Activated T-cell treated with anti-CD3 and anti-CD28 coated beads for 24 hours (primary cell): ENCODE results near the gene RARRES2.
"Not testable (repeated sequence)": the region's sequence is repeated elsewhere in the genome, so short reads cannot be mapped to it uniquely, and the experiment has no call there.

Experiments used
- DNase-seq: peaks from one replicate; pipeline ENCODE4 v3.0.0-alpha.2; 2020; ENCODE audit warnings: low read depth

RARRES2 gene

DNA sequence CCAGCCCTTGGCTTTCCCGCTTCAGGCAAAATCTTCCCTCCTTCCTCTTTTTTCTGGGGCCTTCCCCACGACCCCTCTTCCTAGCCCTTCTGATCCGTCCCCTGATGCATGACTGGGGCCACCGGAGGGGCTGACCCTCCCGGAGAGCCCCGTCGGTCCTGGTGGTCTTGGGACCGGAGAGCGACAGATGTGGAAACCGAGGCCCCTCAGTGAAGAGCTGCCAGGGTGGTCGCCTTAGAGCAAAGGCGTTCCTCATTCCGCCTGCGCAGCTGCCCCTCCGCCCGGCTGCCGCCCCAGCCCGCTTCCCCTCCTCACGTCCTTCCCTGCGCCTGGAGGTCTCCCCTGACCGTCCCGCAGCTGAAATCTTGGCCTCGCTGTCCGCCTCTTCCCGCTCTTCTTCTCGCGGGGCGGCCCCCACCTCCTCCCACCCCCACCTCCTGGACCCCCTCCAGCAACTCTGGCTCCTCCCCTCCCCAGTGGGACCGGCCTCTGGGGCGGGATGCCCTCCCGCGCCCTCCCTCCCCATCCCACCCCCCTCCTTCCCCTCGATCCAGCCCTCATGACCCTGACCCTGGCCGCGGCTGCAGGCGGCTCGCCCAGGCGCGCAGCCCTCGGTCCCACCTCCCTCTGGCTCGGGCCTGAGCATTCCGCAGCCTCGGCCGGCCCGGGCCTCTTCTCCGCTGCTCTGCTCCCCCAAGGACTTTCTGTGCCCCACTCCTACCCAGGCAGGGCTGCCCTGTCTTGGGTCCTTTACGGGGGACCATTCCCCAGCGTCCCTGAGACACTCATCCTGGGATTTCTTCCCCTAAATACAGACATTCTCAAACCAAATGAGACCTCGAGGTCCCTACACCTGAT is at the start of gene RARRES2:
RARRES2 (minus strand) TSS at position 367 of the 858 bp plus-strand sequence. CDS start 1,020 bp downstream, outside the sequence.
- DNase-seq: no peak

- DNase-seq: no peak
Measured at GRCh38 chr7:150390205-150390604, 48.8 kb upstream of the RARRES2 start.

DNA sequence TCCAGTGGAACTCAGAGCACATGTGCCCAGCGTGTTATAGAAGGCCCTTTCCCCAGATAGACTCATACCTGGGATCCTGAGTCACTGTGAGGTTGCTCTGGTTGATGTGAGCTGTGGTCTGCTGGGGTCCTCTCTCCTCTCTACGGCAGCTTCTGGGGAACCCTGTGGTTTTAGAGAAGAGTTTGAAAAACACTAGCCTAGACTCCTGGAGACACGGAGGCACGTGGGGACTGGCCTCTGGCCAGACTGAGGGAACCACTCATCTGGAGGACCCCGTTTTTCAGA is 48.0 kb upstream of the RARRES2 start:
- no peak for DNase-seq

GRCh38 chr7:150388709-150389531 is 47.5 kb upstream of the RARRES2 start:
- DNase-seq: no peak

- DNase-seq: no peak
Measured at GRCh38 chr7:150388306-150388705, 46.9 kb upstream of the RARRES2 start.

DNA sequence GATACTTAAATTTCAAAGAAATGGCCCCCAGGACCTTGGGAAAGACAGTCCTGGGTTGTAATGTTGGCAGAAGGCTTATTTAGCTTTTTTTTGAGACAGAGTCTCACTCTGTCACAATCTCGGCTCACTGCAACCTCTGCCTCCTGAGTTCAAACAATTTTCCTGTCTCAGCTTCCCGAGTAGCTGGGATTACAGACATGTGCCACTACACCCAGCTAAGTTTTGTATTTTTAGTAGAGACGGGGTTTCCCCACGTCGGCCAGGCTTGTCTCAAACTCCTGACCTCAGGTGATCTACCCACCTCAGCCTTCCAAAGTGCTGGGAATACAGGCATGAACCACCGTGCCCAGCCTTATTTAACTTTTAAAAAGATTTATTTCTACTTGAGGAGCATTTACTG is 44.5 kb upstream of the RARRES2 start:
- not testable (repeated sequence) for DNase-seq

- DNase-seq: no peak
Measured at GRCh38 chr7:150385302-150385723, 43.9 kb upstream of the RARRES2 start.

DNA sequence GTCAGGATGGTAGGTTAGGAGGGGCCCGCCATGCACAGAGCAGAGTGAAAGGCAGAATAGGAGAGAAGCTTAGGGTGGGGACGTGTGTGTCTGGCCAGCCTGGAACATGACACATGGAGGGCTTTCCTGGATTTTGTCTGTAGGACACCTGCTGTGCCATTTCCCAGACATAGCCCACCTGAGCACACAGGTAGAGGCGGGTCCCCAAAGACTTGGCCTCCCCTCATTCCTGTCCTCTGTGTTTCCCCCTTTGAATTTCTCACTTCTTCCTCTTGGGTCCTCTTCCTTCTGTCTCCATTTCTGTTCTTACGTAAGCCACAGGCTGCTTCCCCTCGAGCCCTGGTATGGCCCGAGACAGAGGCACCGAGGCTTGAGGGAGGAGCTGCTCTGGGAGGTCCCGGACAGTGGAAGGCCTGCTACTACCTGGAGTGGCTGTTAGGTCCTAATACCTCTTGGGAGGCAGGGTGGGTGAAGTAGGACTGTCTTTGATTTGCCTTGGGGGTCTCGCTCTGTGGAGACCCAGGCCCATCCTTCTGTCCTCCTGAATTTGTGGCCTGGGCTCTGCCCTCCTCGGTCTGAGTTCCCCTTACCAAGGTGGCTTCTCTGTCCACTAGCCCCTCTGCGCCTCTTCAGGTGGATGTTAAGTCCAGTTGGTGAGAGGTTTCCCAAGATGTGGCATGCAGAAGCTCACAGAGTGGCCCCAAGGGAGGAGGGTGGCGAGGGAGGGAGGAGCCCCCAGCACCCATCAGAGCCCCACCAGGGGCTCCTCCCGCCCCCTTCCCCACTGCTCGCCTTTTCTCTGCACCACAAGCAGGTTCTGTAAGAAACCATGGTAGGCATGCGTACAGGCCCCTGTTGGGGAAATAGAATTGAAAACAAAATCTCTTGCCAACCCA is 43.2 kb upstream of the RARRES2 start:
- no peak for DNase-seq

DNA sequence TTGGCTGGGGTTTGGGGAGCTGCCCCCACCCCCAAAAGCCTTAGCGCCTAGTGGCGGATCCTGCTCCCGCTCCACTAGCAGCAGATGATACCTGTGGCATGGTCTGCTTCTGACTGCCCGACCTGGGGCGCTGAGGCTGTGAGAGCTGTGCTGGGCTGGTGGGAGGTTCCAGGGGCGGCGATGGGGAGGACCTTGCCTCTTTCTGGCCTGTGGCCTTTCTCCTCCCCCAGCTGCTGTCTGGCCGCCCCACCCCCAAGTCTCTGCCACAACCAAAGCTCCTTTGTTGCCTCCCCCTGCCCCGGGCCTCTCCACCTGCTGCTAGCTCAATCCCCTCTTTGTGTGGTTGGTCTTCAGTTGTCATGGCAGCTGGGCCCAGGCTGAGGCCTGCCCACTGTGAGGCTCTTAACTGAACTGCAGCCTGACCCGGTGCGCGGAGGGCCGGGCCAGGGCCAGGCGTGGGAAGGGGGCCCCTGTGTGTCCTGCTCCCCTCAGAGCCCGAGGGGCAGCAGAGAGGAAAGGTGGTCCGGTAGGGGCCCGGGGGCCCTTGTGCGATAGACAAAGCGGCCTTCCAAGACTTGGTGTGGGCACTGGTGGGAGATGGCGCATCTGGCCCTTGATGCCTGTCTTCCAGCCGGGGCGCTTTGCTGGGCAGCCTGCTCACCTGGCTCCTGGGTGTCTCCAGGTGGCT is 42.4 kb upstream of the RARRES2 start:
- no peak for DNase-seq

DNA sequence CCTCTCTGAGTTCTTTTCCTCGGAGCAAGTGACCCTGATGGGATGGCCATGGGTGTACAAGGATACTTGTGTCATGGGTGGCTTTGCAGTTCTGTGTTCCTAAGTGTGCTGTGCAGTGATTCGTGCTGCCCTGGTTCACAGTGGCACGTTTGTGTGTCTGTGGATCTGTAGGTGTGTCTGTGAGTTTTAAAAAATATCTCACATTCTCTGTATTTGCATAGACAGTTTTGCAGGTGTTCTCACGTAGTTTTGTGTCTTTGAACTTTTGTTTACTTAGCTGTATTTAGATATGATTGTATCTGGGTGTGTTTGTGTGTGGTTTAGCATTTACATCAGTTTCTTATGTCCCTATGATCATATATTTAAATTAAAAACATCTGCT is 41.4 kb upstream of the RARRES2 start:
- DNase-seq: no peak

- DNase-seq: no peak
Measured at GRCh38 chr7:150382123-150382843, 40.9 kb upstream of the RARRES2 start.

DNA sequence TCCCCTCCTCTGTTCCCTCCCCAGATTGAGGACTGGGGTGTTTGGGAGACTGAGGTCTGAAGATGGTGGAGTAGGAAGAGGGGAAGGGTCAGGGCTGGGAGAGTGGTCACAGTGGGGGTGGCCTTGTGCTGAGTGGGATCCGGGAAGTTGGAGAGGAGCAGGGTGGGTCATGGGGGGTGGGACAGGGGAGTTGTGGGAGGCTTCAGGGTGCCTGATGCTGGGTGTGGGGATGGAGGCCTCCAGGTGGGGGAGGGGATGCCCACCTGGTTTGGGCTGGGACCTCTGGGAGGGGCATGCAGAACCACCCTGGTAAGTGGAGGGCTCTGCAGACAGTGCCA is 40.3 kb upstream of the RARRES2 start:
- no peak for DNase-seq

DNA sequence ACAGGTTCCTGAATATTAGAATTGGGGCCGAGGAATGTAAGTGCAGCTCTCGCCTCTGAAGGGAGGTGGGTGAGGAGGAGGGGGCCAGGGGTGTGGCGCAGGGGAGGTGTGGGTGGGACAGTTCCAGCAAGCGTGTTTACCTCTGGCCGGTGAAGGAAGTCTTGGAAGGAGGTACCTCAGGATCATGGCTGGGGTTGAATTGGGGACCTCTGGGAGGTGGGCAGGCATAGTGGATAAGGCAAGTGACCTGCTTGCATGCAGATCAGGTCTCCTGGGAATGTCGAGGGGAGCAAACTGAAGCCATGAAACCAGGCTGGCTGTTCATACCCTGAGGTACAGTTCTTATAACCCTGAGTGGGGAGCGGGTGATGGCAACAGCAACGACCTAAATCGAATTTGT is 39.7 kb upstream of the RARRES2 start:
- DNase-seq: no peak

DNA sequence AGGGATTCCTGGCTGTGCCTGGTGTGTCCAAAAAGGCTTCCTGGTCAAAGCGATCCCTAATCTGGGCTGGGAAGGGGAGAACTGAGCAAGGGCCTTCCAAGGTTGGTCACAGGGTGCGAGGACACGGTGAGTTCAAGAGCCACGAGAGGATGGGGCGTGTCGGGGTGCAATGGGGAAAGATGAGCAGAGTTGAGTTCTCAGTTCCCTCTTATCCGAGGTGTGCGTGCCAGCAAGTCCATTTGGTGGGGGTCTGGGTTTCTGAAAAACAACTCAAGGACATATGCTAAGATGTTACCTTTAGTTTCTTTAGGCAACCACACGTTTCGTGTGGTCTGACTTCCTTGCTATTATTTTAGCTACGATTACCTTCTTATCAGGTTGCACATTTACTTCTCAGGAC is 39.0 kb upstream of the RARRES2 start:
- no peak for DNase-seq

- DNase-seq: no peak
Measured at GRCh38 chr7:150379441-150380379, 38.3 kb upstream of the RARRES2 start.

- DNase-seq: peak; percentile 87
Measured at GRCh38 chr7:150378853-150379440, 37.5 kb upstream of the RARRES2 start, which contains the start of gene ZNF775. ZNF775 (plus strand) TSS chr7:150379330; CDS start chr7:150388471, 9,141 bp downstream.

DNA sequence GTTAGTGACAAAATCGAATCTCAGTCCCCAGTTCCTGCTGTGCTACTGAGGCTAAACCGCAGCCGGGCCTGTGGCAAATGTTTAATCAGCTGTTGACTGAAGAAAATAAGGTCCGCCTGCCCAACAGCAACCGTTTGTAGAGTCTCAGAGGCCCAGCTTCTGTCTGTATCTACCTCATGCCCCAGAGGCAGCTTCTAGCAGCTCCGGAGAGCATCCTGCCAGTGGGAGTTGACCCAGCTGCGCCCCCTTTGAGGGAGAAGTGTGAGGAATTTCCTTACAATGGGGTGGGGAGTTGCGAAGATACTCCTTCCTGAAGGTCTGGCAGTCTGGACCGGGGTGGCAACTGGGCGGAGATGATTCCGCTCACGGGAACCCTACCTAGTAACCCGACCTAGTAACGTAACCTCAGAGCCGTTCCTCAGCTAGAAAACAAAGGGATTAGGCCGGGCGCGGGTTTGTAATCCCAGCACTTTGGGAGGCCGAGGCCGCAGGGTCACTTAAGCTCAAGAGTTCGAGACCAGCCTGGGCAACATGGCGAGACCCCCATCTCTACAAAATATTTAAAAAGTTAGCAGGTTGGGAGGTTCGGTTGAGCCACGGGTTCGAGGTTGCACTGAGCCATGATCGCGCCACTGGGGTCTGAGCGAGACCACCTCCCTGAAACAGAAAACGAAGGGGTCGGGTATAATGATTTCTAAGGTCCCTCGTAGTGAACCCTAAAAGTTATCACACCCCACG is 36.9 kb upstream of the RARRES2 start:
- DNase-seq: no peak

GRCh38 chr7:150377635-150378034 is 36.2 kb upstream of the RARRES2 start:
- DNase-seq: no peak

GRCh38 chr7:150377196-150377595 is 35.8 kb upstream of the RARRES2 start:
- no peak for DNase-seq
